ENCODE measurements around the gene MAPK9.

GRCh38 chr5:180333661-180334060 lies 41.8 kb upstream of the MAPK9 start:
- TF ChIP-seq EZH2 (IDR thresholded peaks at IDR 0.05; ENCODE audit: borderline replicate concordance, low read depth, low read length, severe bottlenecking) (no peak), CTCF (IDR thresholded peaks at IDR 0.05; ENCODE audit: borderline replicate concordance, extremely low read depth, low read length, poor library complexity, severe bottlenecking) (no peak)
